HepG2 (cell line): ENCODE data around the gene SLC13A3.

Source experiments
- CC2D1A ChIP-seq: sonication (generic); formaldehyde crosslinking; IDR thresholded peaks from 2 replicates; pipeline ENCODE4 v1.8.1; 2023; ENCODE audit warnings: mild to moderate bottlenecking, missing genetic modification reagents
- GTF3A ChIP-seq: sonication (generic); formaldehyde crosslinking; conservative IDR thresholded peaks from 2 replicates; pipeline ENCODE4 v1.4.0; 2020; ENCODE audit warnings: mild to moderate bottlenecking, missing genetic modification reagents
- NCOA2 ChIP-seq: sonication (generic); formaldehyde crosslinking; IDR thresholded peaks from 2 replicates; pipeline ENCODE4 v1.8.0; 2022; ENCODE audit warnings: inconsistent platforms
- ZNF879 ChIP-seq: sonication (generic); formaldehyde crosslinking; IDR thresholded peaks from 2 replicates; pipeline ENCODE4 v1.8.1; 2023; ENCODE audit warnings: missing genetic modification reagents
- TF ChIP-seq, protein P1 (sequence below): sonication (generic); formaldehyde crosslinking; IDR thresholded peaks from 2 replicates; pipeline ENCODE4 v1.5.0; 2020; ENCODE audit warnings: mild to moderate bottlenecking, missing genetic modification reagents, moderate library complexity
- TF ChIP-seq, protein P2 (sequence below): sonication (generic); formaldehyde crosslinking; IDR thresholded peaks from 2 replicates; pipeline ENCODE4 v1.4.0; 2020; ENCODE audit warnings: missing genetic modification reagents

DNA sequence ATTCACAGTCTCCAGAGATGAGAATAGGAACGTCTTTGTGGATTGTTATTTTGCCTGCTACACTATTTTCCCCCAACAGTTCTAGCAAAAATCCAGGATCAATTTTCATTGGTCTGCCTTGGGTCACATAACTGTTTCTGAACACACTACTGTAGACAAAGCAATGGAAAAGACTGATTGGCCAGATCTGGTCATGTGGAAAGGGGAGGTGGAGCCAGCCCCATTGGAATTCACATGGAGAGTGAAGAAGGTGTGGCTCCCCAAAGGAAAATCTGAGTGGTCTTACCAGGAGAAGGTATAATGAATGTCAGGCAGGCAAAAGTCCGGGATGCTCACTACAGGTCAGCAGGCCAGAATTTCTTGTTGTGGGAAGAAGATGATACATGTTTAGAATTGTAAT, 47.5 kb upstream of the SLC13A3 start:
- TF ChIP-seq GTF3A (CRISPR knock-in tag) (no peak), CC2D1A (CRISPR knock-in tag) (no peak), NCOA2 (no peak), ZNF879 (CRISPR knock-in tag) (no peak)
- TF ChIP-seq, protein P1, sequence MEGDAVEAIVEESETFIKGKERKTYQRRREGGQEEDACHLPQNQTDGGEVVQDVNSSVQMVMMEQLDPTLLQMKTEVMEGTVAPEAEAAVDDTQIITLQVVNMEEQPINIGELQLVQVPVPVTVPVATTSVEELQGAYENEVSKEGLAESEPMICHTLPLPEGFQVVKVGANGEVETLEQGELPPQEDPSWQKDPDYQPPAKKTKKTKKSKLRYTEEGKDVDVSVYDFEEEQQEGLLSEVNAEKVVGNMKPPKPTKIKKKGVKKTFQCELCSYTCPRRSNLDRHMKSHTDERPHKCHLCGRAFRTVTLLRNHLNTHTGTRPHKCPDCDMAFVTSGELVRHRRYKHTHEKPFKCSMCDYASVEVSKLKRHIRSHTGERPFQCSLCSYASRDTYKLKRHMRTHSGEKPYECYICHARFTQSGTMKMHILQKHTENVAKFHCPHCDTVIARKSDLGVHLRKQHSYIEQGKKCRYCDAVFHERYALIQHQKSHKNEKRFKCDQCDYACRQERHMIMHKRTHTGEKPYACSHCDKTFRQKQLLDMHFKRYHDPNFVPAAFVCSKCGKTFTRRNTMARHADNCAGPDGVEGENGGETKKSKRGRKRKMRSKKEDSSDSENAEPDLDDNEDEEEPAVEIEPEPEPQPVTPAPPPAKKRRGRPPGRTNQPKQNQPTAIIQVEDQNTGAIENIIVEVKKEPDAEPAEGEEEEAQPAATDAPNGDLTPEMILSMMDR (CRISPR knock-in tag) = no peak
- TF ChIP-seq, protein P2, sequence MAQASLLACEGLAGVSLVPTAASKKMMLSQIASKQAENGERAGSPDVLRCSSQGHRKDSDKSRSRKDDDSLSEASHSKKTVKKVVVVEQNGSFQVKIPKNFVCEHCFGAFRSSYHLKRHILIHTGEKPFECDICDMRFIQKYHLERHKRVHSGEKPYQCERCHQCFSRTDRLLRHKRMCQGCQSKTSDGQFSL (CRISPR knock-in tag) = no peak
